IMR-90 (cell line): ENCODE results near the gene TAB2. TPM values are rescaled to one million over a fixed set of nuclear protein-coding genes. Genes with fewer than 3 reads are reported as not detected.
"Not testable (repeated sequence)": the region's sequence is repeated elsewhere in the genome, so short reads cannot be mapped to it uniquely, and the experiment has no call there.

Experiments used
- ATAC-seq: fragments of 200-7000 bp; cut with Tn5 transposase; 2 replicates; pipeline ENCODE4 v1.9.1; 2020; ENCODE audit warnings: low read depth, mild to moderate bottlenecking, moderate library complexity
- BruUV-seq: library from RNA; stranded (reverse); fragments of 400-500 nt; replicated peaks from 2 replicates; lab custom pipeline; 2021; lab: Mats Ljungman, UMichigan
- CTCF ChIA-PET: fragments of 300-600 bp; formaldehyde crosslinking; extraction: SDS; loops from one replicate; lab custom pipeline; 2021; ENCODE audit warnings: antibody characterized with exemption; lab: Yijun Ruan, JAX
- POLR2A ChIA-PET: fragments of 300-600 bp; sonication (Branson Sonifier 250); formaldehyde crosslinking; loops from one replicate; lab custom pipeline; 2022; ENCODE audit warnings: antibody characterized with exemption; ENCODE audit not compliant: unreplicated experiment; lab: Charles Lee
- DNase-seq: peaks from one replicate; pipeline ENCODE4 v3.0.0; 2013
- H2AFZ ChIP-seq: replicated peaks from 2 replicates; pipeline ENCODE3; 2013; ENCODE audit warnings: low read length, mild to moderate bottlenecking; ENCODE audit not compliant: poor library complexity
- H2AK5ac ChIP-seq: 2 replicates; pipeline ENCODE4 v1.6.1; 2013; ENCODE audit warnings: low read depth, low read length, inconsistent platforms
- H2AK9ac ChIP-seq: replicated peaks from 2 replicates; pipeline ENCODE3; 2013; ENCODE audit warnings: mild to moderate bottlenecking, low read depth, low read length, moderate library complexity; ENCODE audit not compliant: poor library complexity
- H2BK120ac ChIP-seq: 2 replicates; pipeline ENCODE4 v1.6.1; 2013; ENCODE audit warnings: low read depth, low read length, inconsistent platforms
- H2BK15ac ChIP-seq: 3 replicates; pipeline ENCODE4 v1.6.1; 2013; ENCODE audit warnings: low read depth, low read length, inconsistent platforms
- H2BK20ac ChIP-seq: 2 replicates; pipeline ENCODE4 v1.6.1; 2013; ENCODE audit warnings: low read depth, mild to moderate bottlenecking, inconsistent platforms, low read length, moderate library complexity
- H2BK5ac ChIP-seq: 2 replicates; pipeline ENCODE4 v1.6.1; 2013; ENCODE audit warnings: mild to moderate bottlenecking, low read depth, low read length, inconsistent platforms; ENCODE audit not compliant: poor library complexity, severe bottlenecking
- H3K14ac ChIP-seq: replicated peaks from 2 replicates; pipeline ENCODE4 v1.6.1; 2013; ENCODE audit warnings: low read depth, low read length, inconsistent platforms
- H3K18ac ChIP-seq: 2 replicates; pipeline ENCODE4 v1.6.1; 2013; ENCODE audit warnings: low read depth, low read length, control low read depth
- H3K23ac ChIP-seq: 2 replicates; pipeline ENCODE4 v1.6.1; 2013; ENCODE audit warnings: low read depth, low read length, inconsistent platforms
- H3K27ac ChIP-seq: 2 replicates; pipeline ENCODE4 v1.5.1; 2013; ENCODE audit warnings: mild to moderate bottlenecking, control low read depth, low read length; ENCODE audit not compliant: insufficient read depth
- H3K27me3 ChIP-seq: 2 replicates; pipeline ENCODE4 v1.6.1; 2013; ENCODE audit warnings: low read length; ENCODE audit not compliant: control insufficient read depth, insufficient read depth
- H3K36me3 ChIP-seq: 2 replicates; pipeline ENCODE4 v1.6.1; 2013; ENCODE audit warnings: low read length, mixed read lengths; ENCODE audit not compliant: control insufficient read depth, insufficient read depth
- H3K4ac ChIP-seq: 2 replicates; pipeline ENCODE4 v1.6.1; 2013; ENCODE audit warnings: low read depth, low read length, inconsistent platforms
- H3K4me1 ChIP-seq: 2 replicates; pipeline ENCODE4 v1.6.1; 2013; ENCODE audit warnings: low read length, mixed read lengths; ENCODE audit not compliant: control insufficient read depth, insufficient read depth
- H3K4me2 ChIP-seq: 2 replicates; pipeline ENCODE4 v1.6.1; 2013; ENCODE audit warnings: low read depth, mild to moderate bottlenecking, control low read depth, low read length, moderate library complexity
- H3K4me3 ChIP-seq: 2 replicates; pipeline ENCODE4 v1.5.1; 2013; ENCODE audit warnings: low read depth, mild to moderate bottlenecking, control low read depth, low read length, moderate library complexity; ENCODE audit not compliant: insufficient read depth
- H3K56ac ChIP-seq: 2 replicates; pipeline ENCODE4 v1.6.1; 2013; ENCODE audit warnings: low read length, inconsistent platforms; ENCODE audit not compliant: insufficient read depth; ENCODE audit errors: extremely low read depth
- H3K79me1 ChIP-seq, 2 experiments: 2 replicates each; pipeline ENCODE4 v1.6.1; 2013; ENCODE audit warnings: low read length in 2 of 2, inconsistent platforms in 1 of 2, low read depth in 1 of 2
- H3K9ac ChIP-seq: 2 replicates; pipeline ENCODE4 v1.6.1; 2013; ENCODE audit warnings: low read depth, low read length, control low read depth
- H3K9me1 ChIP-seq: 2 replicates; pipeline ENCODE4 v1.6.1; 2013; ENCODE audit warnings: low read length, inconsistent platforms; ENCODE audit not compliant: insufficient read depth
- H3K9me3 ChIP-seq: 2 replicates; pipeline ENCODE4 v1.6.1; 2013; ENCODE audit warnings: low read length; ENCODE audit not compliant: control insufficient read depth, insufficient read depth
- H4K20me1 ChIP-seq: 2 replicates; pipeline ENCODE4 v1.6.1; 2013; ENCODE audit warnings: low read length, inconsistent platforms; ENCODE audit not compliant: insufficient read depth
- H4K5ac ChIP-seq: 2 replicates; pipeline ENCODE4 v1.6.1; 2013; ENCODE audit warnings: mild to moderate bottlenecking, low read depth, low read length, control low read depth
- H4K8ac ChIP-seq, 2 experiments: 2 replicates each; pipeline ENCODE4 v1.6.1; 2013; ENCODE audit warnings: low read depth in 2 of 2, low read length in 2 of 2, control low read depth in 1 of 2, inconsistent platforms in 1 of 2
- H4K91ac ChIP-seq: 2 replicates; pipeline ENCODE4 v1.6.1; 2013; ENCODE audit warnings: low read depth, low read length, inconsistent platforms; ENCODE audit not compliant: insufficient read depth
- CHD1 ChIP-seq: IDR thresholded peaks from 2 replicates; pipeline ENCODE4 v1.6.1; 2012; ENCODE audit warnings: low read depth, low read length, improper control_type of control experiment
- FOS ChIP-seq: fragments of 150-350 bp; IDR thresholded peaks from 2 replicates; pipeline ENCODE4 v1.6.1; 2016; ENCODE audit warnings: low read depth, low read length
- POLR2A ChIP-seq: IDR thresholded peaks from 2 replicates; pipeline ENCODE4 v1.6.1; 2012; ENCODE audit warnings: mild to moderate bottlenecking, low read depth, low read length
- SMC3 ChIP-seq: fragments of 150-350 bp; IDR thresholded peaks from 2 replicates; pipeline ENCODE4 v1.6.1; 2016; ENCODE audit warnings: low read depth, mild to moderate bottlenecking, antibody characterized with exemption, low read length, moderate library complexity
- WGBS, 2 experiments: methylation state at CpG; one replicate each; pipeline versions ENCODE4 v1.1.5 to v1.1.7; 2013; ENCODE audit warnings: missing lambda C conversion rate in 2 of 2; ENCODE audit not compliant: insufficient read length in 1 of 2; ENCODE audit errors: extremely low coverage in 2 of 2; 5-methylcytosine and 5-hydroxymethylcytosine counted together
- dilution Hi-C: fragments of 300-500 bp; cut with HindIII; formaldehyde crosslinking; loops from one replicate; pipeline ENCODE4 v1.14.3; 2018; ENCODE audit warnings: low sequenced_read_pairs; ENCODE audit not compliant: unreplicated experiment
- in situ Hi-C: fragments of 300-500 bp; cut with MboI; formaldehyde crosslinking; loops from 3 replicates; pipeline ENCODE4 v1.14.3; 2019; ENCODE audit warnings: low sequenced_read_pairs, inconsistent platforms, mixed read lengths
- intact Hi-C: fragments of 100-400 bp; cut with micrococcal nuclease; formaldehyde crosslinking; loops from 2 replicates; pipeline ENCODE4 v1.10.0; 2022
- polyA plus RNA-seq, 3 experiments: library from polyadenylated mRNA; depleted of rRNA; stranded (reverse); fragments of >200 nt; gene quantifications; 2 replicates each; pipeline ENCODE4 v1.2.3, GENCODE V29; 2012; ENCODE audit warnings: low replicate concordance in 1 of 3
- total RNA-seq: library from RNA; depleted of rRNA; stranded (reverse); fragments of >200 nt; gene quantifications from 2 replicates; pipeline ENCODE4 v1.2.3, GENCODE V29; 2012
- TF ChIP-seq, protein P1 (sequence below): fragments of 150-350 bp; IDR thresholded peaks from 2 replicates; pipeline ENCODE4 v1.6.1; 2016; ENCODE audit warnings: low read depth, mild to moderate bottlenecking, low read length, moderate library complexity, borderline replicate concordance
- TF ChIP-seq, protein P2 (sequence below): fragments of 150-350 bp; IDR thresholded peaks from 2 replicates; pipeline ENCODE4 v1.6.1; 2017; ENCODE audit warnings: mild to moderate bottlenecking, antibody characterized with exemption, low read length, low read depth

TAB2 gene
- total and polyA plus RNA-seq, 2 of the 4 experiments (the other 2 are of a cell fraction), result 20.8 to 25.3 TPM

DNA sequence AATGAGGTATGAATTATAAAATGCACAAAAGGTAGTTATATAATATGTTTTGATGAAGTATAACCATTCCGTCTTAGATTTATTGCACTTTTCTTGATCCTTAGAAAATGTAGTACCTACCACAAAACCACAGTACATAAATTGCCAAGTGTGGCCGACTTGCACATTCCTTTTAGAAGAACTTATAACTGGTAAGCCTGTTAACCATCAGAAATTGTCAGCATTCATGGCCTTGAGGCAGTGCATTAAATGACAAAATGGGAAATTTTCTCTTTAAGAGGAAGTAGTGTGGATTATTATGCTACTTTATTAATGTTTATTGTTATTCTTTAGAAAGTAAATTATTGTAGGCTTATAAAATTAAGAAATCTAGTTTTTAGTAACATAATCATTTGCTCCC is 29.6 kb downstream of the TAB2 start:
- H4K91ac ChIP-seq, result no peak overlapping the region
- ChIA-PET CTCF (no interaction called here), POLR2A (no interaction called here)
- no peak overlapping the region for H3K18ac ChIP-seq
- no peak overlapping the region for H3K4ac ChIP-seq
- no peak for ATAC-seq
- H3K14ac ChIP-seq, result no peak overlapping the region
- intact Hi-C loops (no loop called here), dilution Hi-C loops (no loop called here), in situ Hi-C loops (no loop called here)
- no peak overlapping the region for H2AK9ac ChIP-seq
- no peak overlapping the region for H2AFZ ChIP-seq
- H4K20me1 ChIP-seq, result peaks cover 61% of the 10 kb centered on the region
- H2AK5ac ChIP-seq, result no peak overlapping the region
- H3K9me3 ChIP-seq, result no peaks in the 10 kb centered on the region
- DNase-seq, result no peak
- H3K27me3 ChIP-seq, result no peaks in the 10 kb centered on the region
- no peak overlapping the region for H3K56ac ChIP-seq
- BruUV-seq, result no TSS peak
- no peak overlapping the region for H2BK20ac ChIP-seq
- H3K4me3 ChIP-seq, result no peak overlapping the region
- no peak overlapping the region for H2BK120ac ChIP-seq
- H3K9ac ChIP-seq, result no peak overlapping the region
- WGBS, 2 experiments, result no CpG with 5 or more reads among the region's 2 CpGs
- no peak overlapping the region for H3K27ac ChIP-seq
- H3K4me1 ChIP-seq, result no peaks in the 10 kb centered on the region
- no peak overlapping the region for H2BK5ac ChIP-seq
- H3K36me3 ChIP-seq, result no peaks in the 10 kb centered on the region
- H4K5ac ChIP-seq, result no peak overlapping the region
- H3K23ac ChIP-seq, result no peak overlapping the region
- H3K79me1 ChIP-seq, result peaks cover 19 to 47% of the 10 kb centered on the region in 2 experiments
- TF ChIP-seq CHD1, result no peak
- no peak for TF ChIP-seq SMC3
- no peak for TF ChIP-seq FOS
- no peak for TF ChIP-seq POLR2A
- TF ChIP-seq, protein P1, sequence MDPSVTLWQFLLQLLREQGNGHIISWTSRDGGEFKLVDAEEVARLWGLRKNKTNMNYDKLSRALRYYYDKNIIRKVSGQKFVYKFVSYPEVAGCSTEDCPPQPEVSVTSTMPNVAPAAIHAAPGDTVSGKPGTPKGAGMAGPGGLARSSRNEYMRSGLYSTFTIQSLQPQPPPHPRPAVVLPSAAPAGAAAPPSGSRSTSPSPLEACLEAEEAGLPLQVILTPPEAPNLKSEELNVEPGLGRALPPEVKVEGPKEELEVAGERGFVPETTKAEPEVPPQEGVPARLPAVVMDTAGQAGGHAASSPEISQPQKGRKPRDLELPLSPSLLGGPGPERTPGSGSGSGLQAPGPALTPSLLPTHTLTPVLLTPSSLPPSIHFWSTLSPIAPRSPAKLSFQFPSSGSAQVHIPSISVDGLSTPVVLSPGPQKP, result no peak
- TF ChIP-seq, protein P2, sequence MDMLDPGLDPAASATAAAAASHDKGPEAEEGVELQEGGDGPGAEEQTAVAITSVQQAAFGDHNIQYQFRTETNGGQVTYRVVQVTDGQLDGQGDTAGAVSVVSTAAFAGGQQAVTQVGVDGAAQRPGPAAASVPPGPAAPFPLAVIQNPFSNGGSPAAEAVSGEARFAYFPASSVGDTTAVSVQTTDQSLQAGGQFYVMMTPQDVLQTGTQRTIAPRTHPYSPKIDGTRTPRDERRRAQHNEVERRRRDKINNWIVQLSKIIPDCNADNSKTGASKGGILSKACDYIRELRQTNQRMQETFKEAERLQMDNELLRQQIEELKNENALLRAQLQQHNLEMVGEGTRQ, result no peak
- no peak overlapping the region for H3K4me2 ChIP-seq
- no peak overlapping the region for H2BK15ac ChIP-seq
- peaks cover 3% of the 10 kb centered on the region; the same call in 1 of the 2 replicates for H3K9me1 ChIP-seq
- H4K8ac ChIP-seq, result no peak overlapping the region

- ATAC-seq, H3K27me3 ChIP-seq, H3K14ac ChIP-seq, H2BK120ac ChIP-seq, H3K4me1 ChIP-seq, H4K8ac ChIP-seq, H3K4me3 ChIP-seq, H3K4ac ChIP-seq, H3K27ac ChIP-seq, H3K18ac ChIP-seq, H3K9me3 ChIP-seq, H4K91ac ChIP-seq, H3K9ac ChIP-seq, intact Hi-C loops, POLR2A ChIA-PET, H2BK5ac ChIP-seq, H3K36me3 ChIP-seq, H3K4me2 ChIP-seq, dilution Hi-C loops, H2BK20ac ChIP-seq, H2AFZ ChIP-seq, DNase-seq, H2AK9ac ChIP-seq, H3K9me1 ChIP-seq, H4K5ac ChIP-seq, in situ Hi-C loops, H2BK15ac ChIP-seq, H2AK5ac ChIP-seq, H3K56ac ChIP-seq, BruUV-seq, CTCF ChIA-PET, H3K23ac ChIP-seq: not testable (repeated sequence)
- H4K20me1 ChIP-seq, result peaks cover 54% of the 10 kb centered on the region
- H3K79me1 ChIP-seq, result peaks cover 23 to 51% of the 10 kb centered on the region in 2 experiments
- no CpG with 5 or more reads among the region's 6 CpGs for WGBS, 2 experiments
Measured at GRCh38 chr6:149349279-149349678, 31.8 kb downstream of the TAB2 start.
